Brain microvascular endothelial cell (primary cell): ENCODE results near the gene SGIP1.
"Not testable (repeated sequence)": the region's sequence is repeated elsewhere in the genome, so short reads cannot be mapped to it uniquely, and the experiment has no call there.

ENCODE experiments used
- DNase-seq: peaks from one replicate; pipeline ENCODE4 v3.0.0-alpha.2; 2020
- H3K27ac ChIP-seq: fragments of 250-450 bp; sonication (Bioruptor Pico); 2 replicates; pipeline ENCODE4 v1.5.1; 2020; ENCODE audit warnings: mild to moderate bottlenecking, moderate library complexity
- H3K27me3 ChIP-seq: fragments of 250-450 bp; sonication (Bioruptor Pico); replicated peaks from 2 replicates; pipeline ENCODE4 v1.5.1; 2020; ENCODE audit warnings: mild to moderate bottlenecking
- H3K36me3 ChIP-seq: fragments of 250-450 bp; sonication (Bioruptor Pico); replicated peaks from 2 replicates; pipeline ENCODE4 v1.5.1; 2020; ENCODE audit warnings: mild to moderate bottlenecking
- H3K4me3 ChIP-seq: 2 replicates; pipeline ENCODE4 v1.5.1; 2011; ENCODE audit warnings: low read depth, mild to moderate bottlenecking, control low read depth, low read length, moderate library complexity
- in situ Hi-C: cut with HindIII; loops from 2 replicates; pipeline ENCODE4 v1.10.0; 2017; ENCODE audit warnings: low sequenced_read_pairs, low pct_ligation_motif_present
- TF ChIP-seq, protein P1 (sequence below): IDR thresholded peaks from 2 replicates; pipeline ENCODE4 v1.5.1; 2011; ENCODE audit warnings: low read depth, mild to moderate bottlenecking, moderate library complexity, low read length, control low read depth, inconsistent platforms; ENCODE audit errors: missing control alignments

The SGIP1 gene

DNA sequence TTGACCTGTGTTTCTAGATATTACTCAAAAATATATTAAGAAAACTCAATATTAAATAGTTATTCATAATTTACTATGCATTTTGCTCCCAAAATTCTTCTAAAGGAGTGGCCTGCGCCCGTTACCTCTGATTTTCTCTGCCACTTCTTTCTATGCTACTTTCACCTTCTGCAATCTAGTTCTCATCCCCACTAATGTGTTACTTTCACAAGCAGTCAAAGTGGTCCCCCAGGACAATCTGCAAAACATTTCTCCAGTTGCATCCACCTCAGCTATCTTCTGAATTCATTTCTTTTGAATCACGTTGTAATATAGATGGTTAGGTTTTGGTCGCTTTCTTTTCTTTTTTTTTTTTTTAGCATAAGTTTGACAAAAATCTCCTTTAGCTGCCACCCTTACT, 253.7 kb downstream of the SGIP1 start:
- Histone ChIP-seq H3K4me3 (no peak overlapping the region), H3K27me3 (no peaks in the 10 kb centered on the region), H3K36me3 (no peaks in the 10 kb centered on the region), H3K27ac (no peak overlapping the region)
- in situ Hi-C loops = no loop called here
- no peak for DNase-seq
- TF ChIP-seq, protein P1, sequence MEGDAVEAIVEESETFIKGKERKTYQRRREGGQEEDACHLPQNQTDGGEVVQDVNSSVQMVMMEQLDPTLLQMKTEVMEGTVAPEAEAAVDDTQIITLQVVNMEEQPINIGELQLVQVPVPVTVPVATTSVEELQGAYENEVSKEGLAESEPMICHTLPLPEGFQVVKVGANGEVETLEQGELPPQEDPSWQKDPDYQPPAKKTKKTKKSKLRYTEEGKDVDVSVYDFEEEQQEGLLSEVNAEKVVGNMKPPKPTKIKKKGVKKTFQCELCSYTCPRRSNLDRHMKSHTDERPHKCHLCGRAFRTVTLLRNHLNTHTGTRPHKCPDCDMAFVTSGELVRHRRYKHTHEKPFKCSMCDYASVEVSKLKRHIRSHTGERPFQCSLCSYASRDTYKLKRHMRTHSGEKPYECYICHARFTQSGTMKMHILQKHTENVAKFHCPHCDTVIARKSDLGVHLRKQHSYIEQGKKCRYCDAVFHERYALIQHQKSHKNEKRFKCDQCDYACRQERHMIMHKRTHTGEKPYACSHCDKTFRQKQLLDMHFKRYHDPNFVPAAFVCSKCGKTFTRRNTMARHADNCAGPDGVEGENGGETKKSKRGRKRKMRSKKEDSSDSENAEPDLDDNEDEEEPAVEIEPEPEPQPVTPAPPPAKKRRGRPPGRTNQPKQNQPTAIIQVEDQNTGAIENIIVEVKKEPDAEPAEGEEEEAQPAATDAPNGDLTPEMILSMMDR = no peak

DNA sequence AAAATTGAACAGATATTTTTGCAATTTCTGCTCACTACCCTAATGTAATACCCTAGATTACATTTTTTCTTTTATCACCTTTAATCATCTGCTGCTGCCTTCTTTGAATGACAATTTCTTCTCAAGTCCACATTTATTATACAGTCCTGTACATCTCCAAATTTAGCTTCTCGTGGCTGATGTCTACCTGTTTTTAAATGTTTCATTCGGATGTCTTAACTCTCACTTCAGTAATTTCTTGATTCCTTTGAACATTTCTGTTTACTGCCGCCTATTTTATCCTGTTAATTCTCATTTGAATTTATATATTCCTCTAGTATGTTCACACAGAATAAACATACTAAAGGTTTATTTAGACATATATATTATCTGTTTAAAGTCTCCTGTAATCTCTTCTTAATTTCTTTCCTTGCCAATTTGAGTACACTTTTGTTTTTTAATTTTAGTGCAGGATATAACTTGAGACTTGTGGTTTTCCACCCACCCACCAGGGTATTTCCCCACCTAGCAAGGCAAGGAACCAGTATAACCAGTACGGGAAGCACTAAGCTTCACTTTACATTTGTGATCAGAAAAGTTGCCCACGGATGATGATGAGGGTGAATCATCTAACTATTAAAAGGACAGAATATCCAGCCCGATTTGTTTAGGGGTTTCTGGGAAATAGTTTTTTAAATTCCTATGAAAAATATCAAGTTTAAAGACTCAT, 254.4 kb downstream of the SGIP1 start:
- in situ Hi-C loops = no loop called here
- H3K4me3 ChIP-seq = no peak overlapping the region
- no peaks in the 10 kb centered on the region for H3K27me3 ChIP-seq
- H3K27ac ChIP-seq = no peak overlapping the region
- DNase-seq = no peak
- no peaks in the 10 kb centered on the region for H3K36me3 ChIP-seq
- TF ChIP-seq, protein P1 = no peak

DNA sequence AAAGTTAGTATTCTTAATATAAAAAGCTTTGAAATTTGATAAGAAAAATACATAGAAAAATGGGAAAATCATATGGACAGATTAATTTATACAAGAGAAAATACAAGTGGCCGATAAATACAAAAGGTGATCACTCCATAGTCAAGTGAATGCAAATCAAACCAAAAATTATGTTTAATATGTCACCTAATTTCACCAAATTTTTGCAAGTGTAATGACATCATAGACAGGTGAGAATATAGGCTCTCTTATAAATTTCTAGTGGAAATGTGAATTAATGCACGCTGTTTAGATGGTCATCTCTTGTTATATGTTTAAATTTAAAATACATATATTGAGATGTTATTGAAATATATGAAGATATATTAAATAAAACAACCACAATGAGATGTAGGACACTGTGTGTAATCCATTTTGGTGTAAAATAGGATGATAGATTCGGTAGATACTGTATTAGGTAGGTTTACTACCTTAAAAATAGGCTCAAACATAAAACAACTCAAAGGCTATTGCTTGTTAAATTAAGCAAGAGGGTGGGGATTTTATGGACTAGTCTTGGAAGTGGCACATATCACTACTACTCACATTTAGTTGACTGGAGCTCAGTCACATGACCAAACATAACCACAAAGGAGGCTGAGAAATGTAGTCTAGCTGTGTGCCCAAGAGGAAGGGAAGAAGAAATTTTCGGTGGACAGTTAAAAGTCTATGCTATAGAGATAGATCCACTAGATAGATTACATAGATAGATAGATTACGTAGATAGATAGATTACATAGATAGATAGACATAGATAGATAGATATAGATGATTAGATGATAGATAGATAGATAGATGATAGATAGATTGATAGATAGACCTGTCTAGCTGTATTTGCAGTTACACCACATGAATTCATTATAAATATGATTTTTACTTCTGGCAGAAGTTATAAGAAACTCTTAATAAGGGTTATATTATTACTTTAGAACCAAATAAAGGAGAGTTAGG, 258.0 kb downstream of the SGIP1 start:
- in situ Hi-C loops = no loop called here
- Histone ChIP-seq H3K27me3 (no peaks in the 10 kb centered on the region), H3K27ac (no peak overlapping the region), H3K36me3 (no peaks in the 10 kb centered on the region), H3K4me3 (no peak overlapping the region)
- TF ChIP-seq, protein P1 = no peak
- no peak for DNase-seq

DNA sequence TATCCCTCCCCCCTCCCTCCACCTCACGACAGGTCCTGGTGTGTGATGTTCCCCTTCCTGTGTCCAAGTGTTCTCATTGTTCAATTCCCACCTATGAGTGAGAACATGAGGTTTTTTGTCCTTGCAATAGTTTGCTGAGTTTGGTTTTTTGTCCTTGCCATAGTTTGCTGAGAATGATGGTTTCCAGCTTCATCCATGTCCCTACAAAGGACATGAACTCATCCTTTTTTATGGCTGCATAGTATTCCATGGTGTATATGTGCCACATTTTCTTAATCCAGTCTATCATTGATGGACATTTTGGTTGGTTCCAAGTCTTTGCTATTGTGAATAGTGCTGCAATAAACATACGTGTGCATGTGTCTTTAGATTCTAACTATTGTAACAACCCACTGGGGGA, 261.9 kb downstream of the SGIP1 start:
- H3K27me3 ChIP-seq, H3K36me3 ChIP-seq, H3K27ac ChIP-seq, H3K4me3 ChIP-seq, in situ Hi-C loops, DNase-seq: not testable (repeated sequence)
